HepG2 (cell line): ENCODE results near the gene TBC1D24. TPM values are rescaled to one million over a fixed set of nuclear protein-coding genes. Genes with fewer than 3 reads are reported as not detected.

ENCODE experiments used
- ATF2 ChIP-seq: sonication (generic); formaldehyde crosslinking; IDR thresholded peaks from 2 replicates; pipeline ENCODE4 v1.4.0; 2020; ENCODE audit warnings: missing genetic modification reagents
- CEBPZ ChIP-seq: IDR thresholded peaks from 2 replicates; pipeline ENCODE4 v1.6.1; 2012; ENCODE audit warnings: low read length, improper control_type of control experiment
- CERS6 ChIP-seq: sonication (generic); formaldehyde crosslinking; IDR thresholded peaks from 2 replicates; pipeline ENCODE4 v1.5.0; 2020; ENCODE audit warnings: missing genetic modification reagents
- DPF2 ChIP-seq: sonication (generic); formaldehyde crosslinking; IDR thresholded peaks from 2 replicates; pipeline ENCODE4 v1.4.0; 2020; ENCODE audit warnings: mild to moderate bottlenecking, low read depth, missing genetic modification reagents, borderline replicate concordance
- ELF1 ChIP-seq: sonication (generic); formaldehyde crosslinking; IDR thresholded peaks from 2 replicates; pipeline ENCODE4 v1.4.0; 2020; ENCODE audit warnings: missing genetic modification reagents
- FOXK1 ChIP-seq: sonication (generic); formaldehyde crosslinking; IDR thresholded peaks from 2 replicates; pipeline ENCODE4 v1.4.0; 2020; ENCODE audit warnings: low read depth, missing genetic modification reagents, borderline replicate concordance
- GABPA ChIP-seq, 2 experiments: IDR thresholded peaks; 2 replicates each; pipeline ENCODE4 v1.6.1; 2011 to 2016; ENCODE audit warnings: low read depth in 2 of 2, low read length in 1 of 2, missing biosample characterization in 1 of 2, missing genetic modification characterization in 1 of 2
- IRF2 ChIP-seq: IDR thresholded peaks from 2 replicates; pipeline ENCODE4 v1.6.1; 2018; ENCODE audit warnings: missing genetic modification reagents, missing compliant biosample characterization
- MIXL1 ChIP-seq: IDR thresholded peaks from 2 replicates; pipeline ENCODE4 v1.6.1; 2016
- MXI1 ChIP-seq: IDR thresholded peaks from 3 replicates; pipeline ENCODE4 v1.6.1; 2012; ENCODE audit warnings: low read depth, low read length, inconsistent platforms, borderline replicate concordance
- PATZ1 ChIP-seq: sonication (generic); formaldehyde crosslinking; IDR thresholded peaks from 2 replicates; pipeline ENCODE4 v1.4.0; 2020; ENCODE audit warnings: missing genetic modification reagents
- RFXANK ChIP-seq: IDR thresholded peaks from 2 replicates; pipeline ENCODE4 v1.6.1; 2016
- SYNCRIP ChIP-seq: fragments of 200-400 bp; formaldehyde crosslinking; IDR thresholded peaks from 2 replicates; pipeline ENCODE4 v1.6.1; 2018; ENCODE audit warnings: mild to moderate bottlenecking, low read depth, low read length; ENCODE audit not compliant: insufficient read depth
- TGIF2 ChIP-seq: IDR thresholded peaks from 2 replicates; pipeline ENCODE4 v1.6.1; 2016; ENCODE audit warnings: control low read depth, missing compliant biosample characterization
- TP53 ChIP-seq: sonication (generic); formaldehyde crosslinking; conservative IDR thresholded peaks from 2 replicates; pipeline ENCODE4 v1.4.0; 2020; ENCODE audit warnings: missing genetic modification reagents
- TRAFD1 ChIP-seq: sonication (generic); formaldehyde crosslinking; IDR thresholded peaks from 2 replicates; pipeline ENCODE4 v1.5.1; 2020; ENCODE audit warnings: missing genetic modification reagents, mild to moderate bottlenecking, borderline replicate concordance
- ZKSCAN1 ChIP-seq: fragments of 150-350 bp; IDR thresholded peaks from 2 replicates; pipeline ENCODE4 v1.6.1; 2014; ENCODE audit warnings: low read length
- ZNF234 ChIP-seq: sonication (generic); formaldehyde crosslinking; conservative IDR thresholded peaks from 2 replicates; pipeline ENCODE4 v1.5.1; 2020; ENCODE audit warnings: mild to moderate bottlenecking, missing genetic modification reagents
- ZNF776 ChIP-seq: sonication (generic); formaldehyde crosslinking; IDR thresholded peaks from 2 replicates; pipeline ENCODE4 v1.4.0; 2020; ENCODE audit warnings: mild to moderate bottlenecking, missing genetic modification reagents
- ZNF781 ChIP-seq: sonication (generic); formaldehyde crosslinking; IDR thresholded peaks from 2 replicates; pipeline ENCODE4 v1.5.1; 2020; ENCODE audit warnings: borderline replicate concordance, mild to moderate bottlenecking, missing genetic modification reagents; ENCODE audit errors: not compliant biosample characterization
- polyA plus RNA-seq, 8 experiments: library from polyadenylated mRNA; depleted of rRNA in 3 of 8; stranded (reverse) in 7 of 8; unstranded in 1 of 8; fragments of >200 nt; fragmentation: Illumina TruSeq in 4 of 8; extraction: Trizol in 4 of 8; gene quantifications; 2 replicates each; pipeline versions ENCODE4 v1.2.1 to v1.2.3, GENCODE V29; 2011 to 2016; ENCODE audit warnings: low read depth in 4 of 8, missing spikeins in 1 of 8, mixed read lengths in 1 of 8; ENCODE audit not compliant: insufficient read depth in 1 of 8
- total RNA-seq, 5 experiments: library from RNA; depleted of rRNA; stranded (reverse); fragments of >200 nt; fragmentation: Illumina TruSeq; extraction: Trizol; gene quantifications; 2 replicates each; pipeline ENCODE4 v1.2.3, GENCODE V29; 2016; ENCODE audit warnings: low read depth in 1 of 5

TBC1D24 gene
- total and polyA plus RNA-seq, 2 of the 13 experiments (the other 11 are each of a cell fraction or from before 2014, with no cell fraction given), result 7.7 to 13.7 TPM

- TF ChIP-seq GABPA (IDR thresholded peaks at IDR 0.05; ENCODE audit: low read depth, low read length) (peak; percentile 81), GABPA (CRISPR knock-in tag; IDR thresholded peaks at IDR 0.05; ENCODE audit: low read depth) (peak; percentile 78), DPF2 (no peak), TGIF2 (CRISPR knock-in tag) (no peak), RFXANK (CRISPR knock-in tag) (no peak), CERS6 (CRISPR knock-in tag) (no peak), MIXL1 (CRISPR knock-in tag) (no peak), ZNF781 (CRISPR knock-in tag) (peak; percentile 26), FOXK1 (no peak), MXI1 (peak; percentile 44; the same call in 1 of the 3 replicates), TP53 (CRISPR knock-in tag) (no peak), ZNF776 (CRISPR knock-in tag) (no peak), ELF1 (CRISPR knock-in tag) (peak; percentile 80), ZNF234 (CRISPR knock-in tag) (no peak), ZKSCAN1 (no peak), IRF2 (no peak), TRAFD1 (CRISPR knock-in tag) (no peak), SYNCRIP (no peak), CEBPZ (no peak), PATZ1 (CRISPR knock-in tag) (peak; percentile 34), ATF2 (CRISPR knock-in tag) (no peak)
These were observed 62.8 kb downstream of the TBC1D24 start, which contains the start of gene PDPK1 (continued) for GRCh38 chr16:2537451-2538379.
